ENCODE data around the gene DNMT3A.

- TF ChIP-seq EP300 (IDR thresholded peaks at IDR 0.05) (no peak), CTCF (IDR thresholded peaks at IDR 0.05) (no peak)
Measured at GRCh38 chr2:25312958-25313710, 28.6 kb downstream of the DNMT3A start.

Measured in sigmoid colon (tissue), 4 donors.